Omental fat pad (tissue), 4 donors: ENCODE measurements around the gene ZCCHC10. TPM values are rescaled to one million over a fixed set of nuclear protein-coding genes. Genes with fewer than 3 reads are reported as not detected.

Experiments used
- ATAC-seq: fragments of 150-250 bp; one replicate; pipeline ENCODE4 v1.9.1; 2016; ENCODE audit warnings: mild to moderate bottlenecking, moderate library complexity; ENCODE audit not compliant: low FRiP score
- DNase-seq: peaks from one replicate; pipeline ENCODE4 v3.0.0-alpha.2; 2019; ENCODE audit warnings: low spot score
- CTCF ChIP-seq, 3 donors: fragments of 450-650 bp; IDR thresholded peaks; one replicate each; pipeline ENCODE4 v1.5.1; 2016 to 2017; ENCODE audit warnings: antibody characterized with exemption in 3 of 3, mild to moderate bottlenecking in 3 of 3, moderate library complexity in 2 of 3
- total RNA-seq, 4 donors: library from RNA; depleted of rRNA; stranded (reverse); fragments of >200 nt; gene quantifications; one replicate each; pipeline ENCODE4 v1.1.0, GENCODE V29; 2016

ZCCHC10 gene
- total RNA-seq, 4 donors from 2014 or later, result 13.8 to 21.4 (median 16.9) TPM

DNA sequence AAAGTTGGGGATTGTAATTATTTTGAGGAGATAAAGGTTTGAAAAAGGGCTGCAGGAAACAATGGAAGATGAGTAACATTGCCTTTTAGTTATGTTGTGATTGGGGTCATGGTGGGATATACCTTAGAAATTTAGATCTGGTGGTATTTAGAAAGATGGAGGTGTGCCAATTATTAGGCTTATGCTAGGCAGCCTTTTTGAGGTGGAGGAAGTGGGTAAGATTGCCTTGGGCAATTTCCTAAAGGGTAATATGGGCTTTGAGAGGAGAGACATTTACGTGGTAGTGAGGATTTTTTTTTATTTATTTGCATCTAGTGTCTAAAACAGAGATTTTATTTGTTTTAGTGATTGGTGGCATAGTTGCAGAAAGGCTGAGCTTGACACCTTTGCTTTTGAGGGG lies 35.9 kb upstream of the ZCCHC10 start:
- no peak for TF ChIP-seq CTCF (IDR thresholded peaks at IDR 0.05)
- ATAC-seq, result no peak
- no peak for DNase-seq

DNA sequence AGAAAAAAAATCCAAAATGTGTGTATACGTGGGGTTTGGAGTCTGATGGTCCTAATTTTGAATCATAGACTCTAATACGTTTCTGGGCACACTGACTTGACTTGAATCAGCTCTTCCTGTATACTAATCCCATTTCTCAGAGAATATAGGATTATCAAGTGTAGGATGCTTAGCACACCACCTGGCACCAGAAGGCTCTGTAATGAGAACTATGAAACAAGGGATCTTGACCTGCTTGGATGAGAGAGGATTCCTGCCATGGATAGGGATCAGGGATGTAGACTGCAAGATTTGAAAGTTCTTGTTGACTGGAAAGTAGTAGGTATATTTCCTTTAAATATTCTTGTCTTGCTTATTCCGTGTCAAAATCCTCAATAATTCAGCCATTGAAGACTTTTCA lies 33.3 kb upstream of the ZCCHC10 start:
- ATAC-seq, result no peak
- no peak for DNase-seq
- no peak for TF ChIP-seq CTCF (IDR thresholded peaks at IDR 0.05)

DNA sequence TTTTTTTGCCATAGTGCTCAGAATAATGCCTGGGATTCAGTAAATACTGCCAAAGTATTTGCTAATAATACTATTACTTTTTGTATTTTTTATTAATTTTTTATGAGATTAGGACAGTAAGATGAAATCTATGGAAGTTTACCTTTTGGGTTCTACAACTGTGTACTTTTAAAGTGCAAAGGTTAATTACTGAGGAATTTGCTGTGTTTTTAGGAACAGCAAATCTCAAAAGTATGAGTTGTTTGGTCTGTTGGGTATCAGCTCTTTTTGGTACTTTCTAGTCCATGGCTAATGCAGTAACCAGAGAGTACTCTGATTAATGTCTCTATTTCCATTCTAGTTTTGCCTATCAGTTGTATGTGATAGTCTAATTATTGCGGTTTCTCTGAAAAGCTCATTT lies 30.5 kb upstream of the ZCCHC10 start:
- ATAC-seq (no peak), DNase-seq (no peak)
- TF ChIP-seq CTCF (IDR thresholded peaks at IDR 0.05), result no peak

DNA sequence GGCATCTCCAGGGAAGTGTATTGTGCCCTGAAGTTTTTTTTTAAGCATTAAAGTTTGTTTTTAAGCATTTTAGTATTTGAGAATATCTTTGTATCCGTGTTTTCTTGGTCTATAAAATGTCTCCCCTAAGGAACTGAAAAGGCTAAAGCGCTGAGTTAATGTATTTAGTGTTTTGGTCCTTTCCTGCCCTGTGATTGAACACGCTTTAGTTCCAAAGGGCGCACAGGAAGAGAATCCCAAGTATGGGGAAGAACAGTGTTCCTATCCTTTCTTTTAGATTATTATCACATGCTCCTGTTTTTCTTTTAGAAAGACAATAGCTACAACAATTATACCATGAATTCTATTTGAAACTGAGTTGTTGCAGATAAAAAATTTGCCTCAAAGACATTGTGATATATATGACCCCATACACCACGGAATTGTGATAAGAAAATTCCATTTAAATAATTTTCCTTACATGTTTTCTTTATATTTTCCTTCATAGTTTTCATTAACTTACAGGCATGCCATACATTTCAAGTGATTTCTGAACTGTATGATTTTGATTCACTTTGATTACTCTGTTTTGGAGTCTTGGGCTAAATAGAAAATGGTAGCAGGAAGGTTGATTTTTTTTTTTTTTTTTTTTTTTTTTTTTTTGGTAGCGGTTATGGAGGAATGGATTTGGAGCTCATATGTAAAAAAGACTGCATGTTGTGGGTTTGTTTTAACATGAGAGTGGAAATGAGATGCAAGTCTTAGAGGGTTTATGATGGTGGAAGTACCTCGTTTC lies 28.5 kb upstream of the ZCCHC10 start:
- no peak for TF ChIP-seq CTCF (IDR thresholded peaks at IDR 0.05)
- no peak for ATAC-seq
- DNase-seq, result no peak

- DNase-seq, result no peak
- TF ChIP-seq CTCF (IDR thresholded peaks at IDR 0.05), result no peak
- no peak for ATAC-seq
Observed at GRCh38 chr5:133053448-133053847, 27.1 kb upstream of the ZCCHC10 start.

DNA sequence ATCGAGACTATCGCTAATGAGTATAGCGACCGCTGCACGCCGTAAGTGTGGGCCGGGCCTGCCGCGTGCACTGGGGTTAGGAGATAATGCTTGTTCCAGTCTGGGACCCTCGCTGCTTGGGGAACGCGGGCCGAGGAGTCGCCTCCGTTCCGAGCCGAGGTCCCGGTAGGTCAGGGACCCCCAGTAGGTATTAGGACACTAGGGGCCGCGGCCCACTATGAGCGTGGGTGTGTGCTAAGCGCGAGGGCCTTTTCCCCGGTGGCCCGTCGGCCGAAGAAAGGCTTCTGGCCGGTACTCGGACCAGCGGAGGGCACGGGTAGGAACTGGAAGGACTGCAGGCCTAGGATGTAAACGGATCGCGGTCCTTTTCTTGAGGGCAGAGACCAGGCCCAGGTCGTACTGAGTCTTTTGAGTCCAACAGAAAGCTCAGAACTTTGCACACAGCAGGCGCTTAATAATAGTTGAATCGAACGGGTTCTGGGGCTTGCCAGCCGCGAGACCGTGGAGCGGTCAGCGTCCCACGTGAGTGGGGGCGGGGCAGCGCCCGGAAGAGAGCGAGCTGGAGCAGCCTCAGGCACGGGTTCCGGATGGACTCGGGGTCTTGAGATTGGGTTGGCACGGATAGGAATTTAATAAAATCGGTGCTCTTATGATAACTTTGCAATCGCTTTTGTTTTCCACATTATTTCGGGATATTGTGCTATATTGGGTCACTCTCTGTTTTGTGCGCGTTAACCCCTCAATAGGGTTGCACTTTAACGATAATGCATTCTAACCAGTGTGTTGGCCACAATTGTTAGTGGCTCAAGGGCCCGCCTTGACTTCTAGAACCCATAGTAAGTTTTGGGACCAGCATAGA lies 26.2 kb upstream of the ZCCHC10 start:
- TF ChIP-seq CTCF (IDR thresholded peaks at IDR 0.05), result no peak
- DNase-seq (peak; percentile 55), ATAC-seq (peak; percentile 50)
